HTR-8/SVneo (cell line): ENCODE measurements around the gene VRTN.
"Not testable (repeated sequence)": the region's sequence is repeated elsewhere in the genome, so short reads cannot be mapped to it uniquely, and the experiment has no call there.

Experiments
- DNase-seq: peaks from one replicate; pipeline ENCODE4 v3.0.0; 2011; ENCODE audit warnings: low spot score, mixed read lengths; ENCODE audit not compliant: insufficient read length
- FAIRE-seq: peaks from 2 replicates; lab custom pipeline; 2011; peaks lifted over from hg19 to GRCh38; lab: Jason Lieb, UNC

The VRTN gene

DNA sequence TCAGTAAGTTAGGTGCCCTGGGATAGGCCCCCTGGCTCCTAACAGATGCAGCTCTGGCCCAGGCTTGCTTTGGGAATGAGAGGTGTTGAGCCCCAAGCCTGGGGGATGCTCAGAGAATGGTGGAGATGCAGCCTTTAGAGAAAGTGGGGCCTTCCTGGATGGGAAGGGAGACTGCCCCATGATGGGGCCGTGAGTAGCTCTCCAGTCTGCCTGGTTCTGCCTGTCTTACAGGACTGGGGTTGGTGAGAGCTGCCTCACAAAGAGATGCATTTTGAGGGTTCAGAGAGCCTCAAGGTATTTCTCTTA is 523 bp upstream of the VRTN start:
- peak; percentile 59 for FAIRE-seq
- DNase-seq: no peak

- FAIRE-seq (no peak), DNase-seq (no peak)
Measured at GRCh38 chr14:74348735-74349463, 628 bp downstream of the VRTN start.

GRCh38 chr14:74349757-74350156 is 1.5 kb downstream of the VRTN start:
- FAIRE-seq: no peak
- no peak for DNase-seq

DNA sequence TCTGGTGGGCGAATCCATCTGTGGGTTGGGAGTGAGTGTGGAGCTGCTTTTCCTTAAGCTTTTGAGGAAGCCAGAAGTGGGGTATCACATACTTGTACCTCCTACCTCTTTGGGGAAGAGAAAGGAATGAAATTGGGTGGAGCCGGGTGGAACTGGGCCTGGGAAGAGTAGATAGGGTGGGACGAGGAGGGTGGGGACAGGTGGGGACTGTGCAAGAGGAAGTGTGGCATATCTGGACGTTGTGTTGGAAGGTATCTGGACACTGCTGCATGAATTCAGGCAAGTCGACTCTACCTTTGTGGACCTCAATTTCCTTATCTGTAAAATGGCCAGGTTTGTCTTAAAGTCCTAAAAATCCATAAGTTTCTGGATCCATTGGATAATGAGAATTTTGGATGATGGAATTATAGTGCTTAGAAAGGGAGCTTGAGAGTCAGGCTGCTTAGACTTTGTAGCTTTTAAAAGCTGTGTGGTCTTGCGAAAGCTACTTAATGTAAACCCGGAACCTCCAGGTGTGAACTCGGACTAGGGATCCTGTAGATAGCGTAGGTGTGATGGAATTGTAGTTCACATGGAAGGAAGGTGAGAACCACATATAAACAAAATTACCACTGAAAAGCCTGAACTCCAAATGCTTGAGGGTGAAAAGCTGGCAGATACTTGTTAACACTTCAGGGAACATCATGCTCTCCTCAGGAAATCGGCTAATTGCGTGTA is 2.1 kb downstream of the VRTN start:
- peak; percentile 84 for FAIRE-seq
- no peak for DNase-seq

DNA sequence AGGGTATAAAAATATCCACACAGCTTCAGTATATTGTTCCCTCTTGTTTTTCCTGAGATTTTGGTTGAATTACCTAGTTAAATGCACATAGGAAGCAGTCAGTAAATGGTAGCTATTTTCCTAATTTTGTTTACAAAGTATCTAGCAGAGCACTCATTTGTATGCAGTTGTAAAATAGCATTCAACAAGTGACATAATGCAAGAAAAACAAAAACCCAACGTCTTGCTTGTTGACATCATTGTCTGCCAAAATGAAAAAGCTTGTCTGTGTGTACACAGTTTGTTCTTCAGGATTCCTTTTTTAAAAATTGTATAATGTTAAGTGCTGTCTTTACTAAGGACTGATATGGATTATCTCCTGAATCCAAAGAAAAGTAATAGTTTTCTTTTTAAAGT is 2.7 kb downstream of the VRTN start:
- peak; percentile 44 for FAIRE-seq
- no peak for DNase-seq

- FAIRE-seq (peak; percentile 73), DNase-seq (no peak)
Measured at GRCh38 chr14:74356892-74357575, 8.8 kb downstream of the VRTN start.

GRCh38 chr14:74357585-74357984 is 9.3 kb downstream of the VRTN start:
- no peak for DNase-seq
- FAIRE-seq: peak; percentile 36

DNA sequence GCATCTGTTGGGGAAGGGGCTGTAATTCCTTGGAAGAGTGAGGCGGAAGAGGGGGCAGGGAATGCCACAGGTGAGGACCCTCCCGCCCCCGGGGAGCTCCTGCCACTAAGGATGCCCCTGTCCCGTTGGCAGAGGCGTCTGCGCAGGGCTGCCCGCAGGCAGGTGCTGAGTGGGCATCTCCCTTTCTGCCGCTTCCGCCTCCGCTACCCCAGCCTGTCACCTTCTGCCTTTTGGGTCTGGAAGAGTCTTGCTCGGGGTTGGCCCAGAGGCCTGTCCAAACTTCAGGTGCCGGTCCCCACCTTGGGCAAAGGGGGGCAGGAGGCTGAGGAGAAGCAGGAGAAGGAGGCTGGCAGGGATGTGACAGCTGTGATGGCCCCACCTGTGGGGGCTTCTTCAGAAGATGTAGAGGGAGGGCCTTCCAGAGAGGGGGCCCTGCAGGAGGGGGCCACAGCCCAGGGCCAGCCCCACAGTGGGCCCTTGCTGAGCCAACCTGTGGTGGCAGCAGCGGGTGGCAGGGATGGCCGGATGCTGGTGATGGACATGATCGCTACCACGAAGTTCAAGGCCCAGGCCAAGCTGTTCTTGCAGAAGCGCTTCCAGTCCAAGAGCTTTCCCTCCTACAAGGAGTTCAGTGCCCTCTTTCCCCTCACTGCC is 10.0 kb downstream of the VRTN start:
- FAIRE-seq (no peak), DNase-seq (no peak)

GRCh38 chr14:74360163-74360562 is 11.9 kb downstream of the VRTN start:
- peak; percentile 78 for FAIRE-seq
- no peak for DNase-seq

DNA sequence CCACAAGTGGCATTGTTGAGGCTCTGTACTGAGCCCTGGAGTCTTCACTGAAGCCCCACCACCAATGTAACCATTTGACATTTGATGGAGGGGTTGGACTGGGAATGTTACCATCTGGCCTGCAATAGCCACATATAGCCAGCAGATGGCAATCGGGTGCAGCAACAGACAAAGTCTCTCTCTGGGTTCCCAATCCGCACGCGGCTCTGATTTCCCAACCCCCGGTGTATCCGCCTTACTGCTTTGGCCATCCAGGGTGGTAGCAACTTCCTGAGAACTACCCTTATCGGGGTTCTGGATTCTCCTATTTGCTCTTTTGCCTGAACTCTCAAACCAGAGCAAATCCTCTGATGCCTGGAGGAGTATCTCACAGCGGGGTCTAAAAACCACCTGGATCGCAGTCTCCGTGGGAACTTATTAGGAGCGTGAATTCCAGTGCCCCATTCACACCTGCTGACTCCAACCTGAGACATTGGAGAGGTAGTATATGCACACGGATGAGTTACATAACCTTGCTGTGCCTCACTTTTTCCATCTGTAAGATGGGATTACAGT is 14.2 kb downstream of the VRTN start:
- FAIRE-seq (peak; percentile 99), DNase-seq (peak; percentile 99)

DNA sequence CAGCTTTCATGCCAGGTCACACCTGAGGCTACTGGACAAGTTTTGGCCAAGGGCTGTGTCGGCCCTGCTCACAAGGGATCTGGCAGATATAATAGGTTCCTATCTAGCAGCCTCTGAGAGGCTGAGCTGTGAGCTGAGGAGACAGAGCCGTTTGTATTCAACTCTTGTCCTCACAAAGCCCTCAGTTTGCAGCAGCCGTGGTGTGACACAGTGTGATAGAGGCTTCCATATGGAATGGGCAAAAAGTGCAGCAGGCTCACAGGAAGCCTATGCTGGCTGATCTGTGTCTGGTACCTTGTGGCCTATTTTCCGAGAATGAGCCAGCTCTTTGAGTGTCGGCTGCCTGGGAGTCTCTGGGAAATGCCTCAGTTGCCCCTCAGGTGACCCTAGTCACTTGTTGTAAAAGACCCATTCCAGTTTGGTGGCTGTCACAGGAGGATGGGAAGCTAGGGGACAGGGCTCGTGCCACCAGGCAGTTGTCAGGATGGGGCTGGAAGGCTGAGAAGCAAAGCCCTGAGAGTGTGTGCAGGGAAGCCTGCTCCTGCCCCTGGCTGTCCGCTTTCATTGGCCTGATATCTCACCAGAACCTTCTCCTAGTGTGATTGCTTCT is 16.1 kb downstream of the VRTN start:
- FAIRE-seq (peak; percentile 90), DNase-seq (no peak)

DNA sequence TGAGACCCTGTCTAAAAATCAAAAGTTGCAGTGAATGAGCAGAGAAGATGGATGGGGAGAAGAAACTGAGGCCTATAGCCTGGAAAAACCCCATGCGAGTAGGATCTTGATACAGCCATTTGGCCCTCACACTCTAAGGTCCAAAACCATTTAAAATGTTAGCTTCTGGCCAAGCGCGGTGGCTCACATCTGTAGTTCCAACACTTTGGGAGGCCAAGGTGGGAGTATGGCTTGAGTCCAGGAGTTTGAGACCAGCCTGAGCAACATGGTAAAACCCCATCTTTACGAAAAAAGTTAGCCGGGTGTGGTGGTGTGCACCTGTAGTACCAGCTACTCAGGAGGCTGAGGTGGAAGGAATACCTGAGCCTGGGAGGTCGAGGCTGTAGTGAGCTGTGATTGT is 19.8 kb downstream of the VRTN start:
- DNase-seq (no peak), FAIRE-seq (no peak)

GRCh38 chr14:74368441-74368840 is 20.2 kb downstream of the VRTN start:
- DNase-seq: no peak
- peak; percentile 23 for FAIRE-seq

- FAIRE-seq: no peak
Measured at GRCh38 chr14:74377976-74378690, 29.9 kb downstream of the VRTN start.

GRCh38 chr14:74380172-74380571 is 31.9 kb downstream of the VRTN start:
- FAIRE-seq: peak; percentile 98
- DNase-seq: no peak

More at GRCh38 chr14:74377976-74378690, 29.9 kb downstream of the VRTN start:
- no peak for DNase-seq

GRCh38 chr14:74380845-74381244 is 32.6 kb downstream of the VRTN start:
- FAIRE-seq: no peak

GRCh38 chr14:74381571-74381970 is 33.3 kb downstream of the VRTN start:
- not testable (repeated sequence) for FAIRE-seq, DNase-seq

More at GRCh38 chr14:74380845-74381244, 32.6 kb downstream of the VRTN start:
- no peak for DNase-seq

DNA sequence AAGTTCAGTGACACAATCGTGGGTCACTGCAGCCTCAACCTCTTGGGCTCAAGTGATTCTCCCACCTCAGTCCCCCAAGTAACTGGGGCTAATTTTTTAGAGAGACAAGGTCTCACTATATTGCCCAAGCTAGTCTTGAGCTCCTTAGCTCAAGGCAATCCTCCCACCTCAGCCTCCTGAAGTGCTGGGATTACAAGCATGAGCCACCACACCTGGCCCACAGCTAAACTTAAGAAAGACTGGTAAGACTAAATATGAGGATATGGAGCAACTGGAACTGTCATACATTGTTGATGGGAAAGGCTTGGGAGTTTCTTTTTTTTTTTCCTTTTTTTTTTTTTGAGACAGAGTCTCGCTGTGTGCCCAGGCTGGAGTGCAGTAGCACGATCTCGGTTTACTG is 34.0 kb downstream of the VRTN start:
- DNase-seq: no peak
- no peak for FAIRE-seq

GRCh38 chr14:74389980-74390379 is 41.7 kb downstream of the VRTN start:
- DNase-seq (no peak), FAIRE-seq (no peak)
